Mesenchymal stem cell (in vitro differentiated cells and primary cell): ENCODE measurements around the gene YAF2.

Experiments
- DNase-seq: peaks from one replicate; pipeline ENCODE4 v3.0.0-alpha.2; 2013
- H2AFZ ChIP-seq: one replicate; pipeline ENCODE4 v1.6.1; 2013; ENCODE audit warnings: low read depth, mild to moderate bottlenecking, control low read depth, inconsistent platforms, low read length, moderate library complexity
- H2AK5ac ChIP-seq: 2 replicates; pipeline ENCODE4 v1.6.1; 2013; ENCODE audit warnings: low read length, moderate library complexity, mild to moderate bottlenecking, inconsistent platforms; ENCODE audit not compliant: severe bottlenecking
- H2BK120ac ChIP-seq: one replicate; pipeline ENCODE4 v1.6.1; 2013; ENCODE audit warnings: low read depth, mild to moderate bottlenecking, inconsistent platforms, low read length, moderate library complexity
- H2BK12ac ChIP-seq, 2 experiments: one replicate each; pipeline ENCODE4 v1.6.1; 2013; ENCODE audit warnings: inconsistent platforms in 2 of 2, low read length in 2 of 2, mild to moderate bottlenecking in 2 of 2, moderate library complexity in 2 of 2, control low read depth in 1 of 2
- H2BK15ac ChIP-seq: one replicate; pipeline ENCODE4 v1.6.1; 2013; ENCODE audit warnings: mild to moderate bottlenecking, low read depth, inconsistent platforms; ENCODE audit not compliant: poor library complexity, severe bottlenecking
- H2BK5ac ChIP-seq: 2 replicates; pipeline ENCODE4 v1.6.1; 2013; ENCODE audit warnings: low read depth, mild to moderate bottlenecking, low read length, control low read depth, inconsistent platforms; ENCODE audit not compliant: poor library complexity, severe bottlenecking
- H3K14ac ChIP-seq, 2 experiments: one replicate each; pipeline ENCODE4 v1.6.1; 2013; ENCODE audit warnings: inconsistent platforms in 2 of 2, low read length in 2 of 2, control low read depth in 1 of 2, mild to moderate bottlenecking in 1 of 2, moderate library complexity in 1 of 2
- H3K18ac ChIP-seq, 2 experiments: one replicate each; pipeline ENCODE4 v1.6.1; 2013; ENCODE audit warnings: inconsistent platforms in 2 of 2, low read length in 2 of 2, control low read depth in 1 of 2, low read depth in 1 of 2, mild to moderate bottlenecking in 1 of 2
- H3K23ac ChIP-seq, 2 experiments: one replicate each; pipeline ENCODE4 v1.6.1; 2013; ENCODE audit warnings: inconsistent platforms in 2 of 2, low read length in 2 of 2, mild to moderate bottlenecking in 2 of 2, moderate library complexity in 2 of 2, control low read depth in 1 of 2
- H3K27ac ChIP-seq: 2 replicates; pipeline ENCODE4 v1.5.1; 2013; ENCODE audit warnings: mild to moderate bottlenecking, moderate library complexity, low read length, control low read depth, inconsistent platforms; ENCODE audit not compliant: poor library complexity, severe bottlenecking
- H3K27me3 ChIP-seq, 2 experiments: 2 replicates each; pipeline versions ENCODE4 v1.6.1 to v1.7.0; 2013; ENCODE audit warnings: low read length in 2 of 2, mild to moderate bottlenecking in 2 of 2, moderate library complexity in 2 of 2, control low read depth in 1 of 2, inconsistent platforms in 1 of 2; ENCODE audit not compliant: control insufficient read depth in 1 of 2, insufficient read depth in 1 of 2
- H3K36me3 ChIP-seq, 2 experiments: 2 replicates each; pipeline versions ENCODE4 v1.6.1 to v1.7.0; 2013; ENCODE audit warnings: low read length in 2 of 2, control low read depth in 1 of 2, inconsistent platforms in 1 of 2, low read depth in 1 of 2, mild to moderate bottlenecking in 1 of 2; ENCODE audit not compliant: insufficient read depth in 2 of 2, control insufficient read depth in 1 of 2
- H3K4ac ChIP-seq, 2 experiments: one replicate each; pipeline ENCODE4 v1.6.1; 2013; ENCODE audit warnings: inconsistent platforms in 2 of 2, low read length in 2 of 2, mild to moderate bottlenecking in 2 of 2, moderate library complexity in 2 of 2, control low read depth in 1 of 2, low read depth in 1 of 2
- H3K4me1 ChIP-seq: 2 replicates; pipeline ENCODE4 v1.6.1; 2013; ENCODE audit warnings: low read depth, low read length, control low read depth; ENCODE audit not compliant: control insufficient read depth, insufficient read depth
- H3K4me2 ChIP-seq: 2 replicates; pipeline ENCODE4 v1.6.1; 2013; ENCODE audit warnings: low read length, mild to moderate bottlenecking, inconsistent platforms; ENCODE audit not compliant: poor library complexity, severe bottlenecking
- H3K4me3 ChIP-seq, 2 experiments: 2 replicates each; pipeline versions ENCODE4 v1.5.1 to v1.7.0; 2013; ENCODE audit warnings: low read length in 2 of 2, mild to moderate bottlenecking in 2 of 2, control low read depth in 1 of 2, low read depth in 1 of 2; ENCODE audit not compliant: insufficient read depth in 1 of 2
- H3K79me1 ChIP-seq: replicated peaks from 2 replicates; pipeline ENCODE4 v1.6.1; 2013; ENCODE audit warnings: mild to moderate bottlenecking, control low read depth, low read length, inconsistent platforms; ENCODE audit not compliant: poor library complexity, severe bottlenecking
- H3K9ac ChIP-seq: 2 replicates; pipeline ENCODE4 v1.7.0; 2013; ENCODE audit warnings: mild to moderate bottlenecking, low read length, moderate library complexity
- H3K9me3 ChIP-seq: 2 replicates; pipeline ENCODE4 v1.7.0; 2013; ENCODE audit warnings: mild to moderate bottlenecking, low read length; ENCODE audit not compliant: control insufficient read depth
- H4K8ac ChIP-seq: one replicate; pipeline ENCODE4 v1.6.1; 2013; ENCODE audit warnings: inconsistent platforms, mild to moderate bottlenecking, low read length, moderate library complexity
- H4K91ac ChIP-seq: one replicate; pipeline ENCODE4 v1.6.1; 2013; ENCODE audit warnings: mild to moderate bottlenecking, low read length, inconsistent platforms
- WGBS: methylation state at CpG from one replicate; pipeline ENCODE4 v1.1.7; 2013; ENCODE audit warnings: mixed read lengths; 5-methylcytosine and 5-hydroxymethylcytosine counted together

YAF2 gene

DNA sequence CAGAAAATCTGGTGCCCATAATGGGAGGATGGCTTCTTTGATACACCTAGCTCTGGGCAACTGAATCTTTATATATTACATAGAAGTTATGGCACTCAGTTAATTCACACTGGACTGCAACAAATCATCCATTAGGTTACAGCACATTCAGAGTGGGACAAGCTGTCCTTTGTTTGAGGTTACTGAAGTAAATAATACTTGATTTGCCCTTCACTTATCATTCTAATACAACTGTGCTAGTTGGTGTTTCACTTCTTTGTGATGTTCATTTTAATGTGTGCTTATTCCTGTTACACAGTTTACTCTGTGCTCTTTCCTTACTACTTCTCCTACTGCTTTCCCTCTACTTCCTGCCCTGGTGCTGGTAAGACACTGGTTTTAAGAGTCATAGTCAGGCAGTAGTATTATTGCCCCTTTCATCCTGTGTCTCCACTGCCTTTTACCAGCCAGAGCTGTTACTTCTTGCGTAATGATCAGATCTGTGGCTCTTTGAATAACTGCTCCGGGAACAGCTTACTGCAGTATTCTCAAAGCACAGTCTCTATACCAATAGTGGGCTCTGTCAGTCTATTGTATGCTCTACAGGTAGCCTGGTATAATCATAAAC, 57.0 kb downstream of the YAF2 start:
- 67% methylated on average over 1 of the region's 2 CpGs for WGBS
- Histone ChIP-seq H3K36me3 (peaks cover 7 to 23% of the 10 kb centered on the region in 2 experiments), H4K8ac (no peak overlapping the region), H3K27me3 (no peaks in the 10 kb centered on the region), H3K27ac (no peak overlapping the region), H3K9ac (no peak overlapping the region), H2BK12ac (no peak overlapping the region), H3K9me3 (no peaks in the 10 kb centered on the region), H2BK15ac (no peak overlapping the region), H3K4me2 (no peak overlapping the region), H3K4me1 (no peaks in the 10 kb centered on the region), H3K4me3 (no peak overlapping the region), H2AK5ac (no peak overlapping the region), H3K23ac (no peak overlapping the region), H3K18ac (no peak overlapping the region), H3K4ac (no peak overlapping the region), H2AFZ (no peak overlapping the region), H2BK5ac (no peak overlapping the region), H4K91ac (no peak overlapping the region), H3K14ac (no peak overlapping the region), H3K79me1 (peaks cover 30% of the 10 kb centered on the region), H2BK120ac (no peak overlapping the region)
- peak; percentile 59 for DNase-seq

DNA sequence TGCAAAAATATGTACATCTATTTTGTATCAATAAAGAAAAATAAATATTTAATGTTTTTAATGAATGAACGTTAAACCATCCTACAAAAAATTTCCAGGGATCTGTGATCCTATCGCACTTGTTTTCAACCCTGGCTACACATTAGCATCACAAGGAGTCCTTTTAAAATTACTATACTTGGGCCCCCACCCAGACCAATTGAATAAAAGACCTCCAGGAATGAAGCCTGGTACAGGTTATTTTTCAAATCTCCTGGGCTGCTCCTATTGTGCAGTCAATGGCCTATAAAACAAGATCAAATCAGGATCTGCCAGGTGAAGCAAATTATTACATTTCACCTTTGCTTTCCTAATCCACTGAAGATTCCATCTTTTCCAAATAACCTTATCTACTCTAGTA, 59.9 kb downstream of the YAF2 start:
- Histone ChIP-seq H3K27me3 (no peaks in the 10 kb centered on the region), H3K4ac (no peak overlapping the region), H3K4me3 (no peak overlapping the region), H2AK5ac (no peak overlapping the region), H3K27ac (no peak overlapping the region), H4K91ac (no peak overlapping the region), H3K79me1 (peaks cover 32% of the 10 kb centered on the region), H3K14ac (no peak overlapping the region), H3K23ac (no peak overlapping the region), H3K9ac (no peak overlapping the region), H2BK15ac (no peak overlapping the region), H3K36me3 (peaks cover 4 to 22% of the 10 kb centered on the region in 2 experiments), H2BK5ac (no peak overlapping the region), H2BK12ac (no peak overlapping the region), H3K9me3 (no peaks in the 10 kb centered on the region), H2AFZ (no peak overlapping the region), H2BK120ac (no peak overlapping the region), H3K4me2 (no peak overlapping the region), H4K8ac (no peak overlapping the region), H3K18ac (no peak overlapping the region), H3K4me1 (no peaks in the 10 kb centered on the region)
- DNase-seq, result no peak
- WGBS, result 92% methylated on average over 2 of the region's 2 CpGs

- no peak overlapping the region for H2BK15ac ChIP-seq
- WGBS, result no CpG with 5 or more reads among the region's 1 CpG
- no peak overlapping the region for H3K9ac ChIP-seq
- H3K9me3 ChIP-seq, result no peaks in the 10 kb centered on the region
- no peak overlapping the region for H3K23ac ChIP-seq
- H3K36me3 ChIP-seq, result peaks cover 7 to 23% of the 10 kb centered on the region in 2 experiments
- H4K8ac ChIP-seq, result no peak overlapping the region
- no peak overlapping the region for H3K18ac ChIP-seq
- H2BK12ac ChIP-seq, result no peak overlapping the region
- no peak overlapping the region for H3K27ac ChIP-seq
- DNase-seq, result no peak
- H3K14ac ChIP-seq, result no peak overlapping the region
- peaks cover 33% of the 10 kb centered on the region for H3K79me1 ChIP-seq
- H3K4me3 ChIP-seq, result no peak overlapping the region
- H3K27me3 ChIP-seq, result no peaks in the 10 kb centered on the region
- H4K91ac ChIP-seq, result no peak overlapping the region
- no peaks in the 10 kb centered on the region for H3K4me1 ChIP-seq
- H2AK5ac ChIP-seq, result no peak overlapping the region
- H2AFZ ChIP-seq, result no peak overlapping the region
- no peak overlapping the region for H2BK5ac ChIP-seq
- no peak overlapping the region for H3K4ac ChIP-seq
- no peak overlapping the region for H3K4me2 ChIP-seq
- H2BK120ac ChIP-seq, result no peak overlapping the region
Observed at GRCh38 chr12:42174978-42175377, 63.1 kb downstream of the YAF2 start.

- no peak overlapping the region for H3K4me3 ChIP-seq
- H3K79me1 ChIP-seq, result peaks cover 32% of the 10 kb centered on the region
- H3K4me1 ChIP-seq, result no peaks in the 10 kb centered on the region
- DNase-seq, result no peak
- no peaks in the 10 kb centered on the region for H3K9me3 ChIP-seq
- no peak overlapping the region for H3K14ac ChIP-seq
- no peak overlapping the region for H2BK5ac ChIP-seq
- H3K27me3 ChIP-seq, result no peaks in the 10 kb centered on the region
- no peak overlapping the region for H2BK15ac ChIP-seq
- no peak overlapping the region for H2BK120ac ChIP-seq
- H3K9ac ChIP-seq, result no peak overlapping the region
- H3K36me3 ChIP-seq, result peaks cover 7 to 21% of the 10 kb centered on the region in 2 experiments
- no peak overlapping the region for H3K18ac ChIP-seq
- no peak overlapping the region for H4K8ac ChIP-seq
- no peak overlapping the region for H3K23ac ChIP-seq
- no peak overlapping the region for H3K4me2 ChIP-seq
- H2BK12ac ChIP-seq, result no peak overlapping the region
- H4K91ac ChIP-seq, result no peak overlapping the region
- H3K4ac ChIP-seq, result no peak overlapping the region
- no peak overlapping the region for H3K27ac ChIP-seq
- H2AK5ac ChIP-seq, result no peak overlapping the region
- no peak overlapping the region for H2AFZ ChIP-seq
Observed at GRCh38 chr12:42173961-42174521, 64.0 kb downstream of the YAF2 start.
